Measurements from ENCODE around the gene ZC3H7A. TPM values are rescaled to one million over a fixed set of nuclear protein-coding genes. Genes with fewer than 3 reads are reported as not detected.

Gene ZC3H7A
- total RNA-seq, 2 donors from 2014 or later: 114 to 136 TPM

DNA sequence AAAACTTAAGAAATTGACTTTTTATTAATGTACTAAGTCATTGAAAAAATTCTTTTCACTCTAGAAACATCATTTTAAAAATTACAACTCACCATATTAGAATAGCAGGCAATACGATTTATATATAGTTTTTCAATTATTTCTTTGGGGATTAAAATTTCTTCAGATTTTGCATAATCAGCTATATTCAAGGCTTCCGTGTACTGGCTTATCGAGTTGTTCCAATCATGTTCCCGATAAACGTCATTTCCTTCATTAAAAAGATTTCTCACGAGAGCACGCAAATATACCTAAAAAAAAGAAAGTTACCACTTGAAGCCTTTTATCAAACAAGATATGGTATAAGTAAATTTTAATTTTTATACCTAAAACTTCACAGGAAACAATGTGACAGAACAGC, 18.0 kb downstream of the ZC3H7A start:
- Mint-ChIP-seq H3K36me3 (peaks cover 17% of the 10 kb centered on the region), H3K27me3 (no peaks in the 10 kb centered on the region), H3K4me3 (no peak overlapping the region), H3K4me1 (ENCODE audit: low read depth in 2 of 2) (peaks cover 34 to 39% of the 10 kb centered on the region in 2 donors), H3K9me3 (no peaks in the 10 kb centered on the region), H3K27ac (peak overlapping the region in 1 of 2 donors; percentile 100)
- DNase-seq (ENCODE audit: low spot score) (no peak), ATAC-seq (no peak)

DNA sequence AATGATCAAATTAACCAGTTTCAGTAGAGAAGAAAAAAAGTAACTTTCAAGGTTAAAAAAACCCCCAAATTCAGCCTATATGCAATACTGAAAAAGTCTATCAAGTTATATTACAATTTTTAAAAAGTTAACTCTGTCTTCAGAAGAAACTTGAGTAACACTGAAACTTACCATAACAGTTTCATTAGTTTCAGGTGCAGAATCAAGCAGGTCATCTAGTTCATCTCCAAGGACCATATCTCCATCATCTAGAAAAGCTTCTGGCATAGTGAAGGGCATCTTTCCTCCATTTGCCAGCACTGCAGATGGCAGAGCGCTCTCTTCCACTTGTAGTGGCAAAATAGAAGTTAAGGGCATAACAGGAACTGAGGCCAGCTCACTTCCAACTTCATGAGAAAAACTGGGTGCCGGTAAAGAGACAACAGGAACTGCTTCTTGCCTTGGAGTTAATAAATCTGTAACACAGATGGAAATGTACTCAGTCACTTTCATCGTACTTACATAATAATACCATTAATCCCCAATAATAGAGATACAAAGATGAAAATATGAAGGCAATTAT, 22.9 kb downstream of the ZC3H7A start:
- no peak for DNase-seq (ENCODE audit: low spot score)
- Mint-ChIP-seq H3K27ac (peak overlapping the region; percentile 55 to 59), H3K4me3 (peak overlapping the region; percentile 52), H3K9me3 (no peaks in the 10 kb centered on the region), H3K36me3 (peaks cover 25% of the 10 kb centered on the region), H3K4me1 (ENCODE audit: low read depth in 2 of 2) (peaks cover 6 to 11% of the 10 kb centered on the region in 2 donors), H3K27me3 (no peaks in the 10 kb centered on the region)
- ATAC-seq: no peak

DNA sequence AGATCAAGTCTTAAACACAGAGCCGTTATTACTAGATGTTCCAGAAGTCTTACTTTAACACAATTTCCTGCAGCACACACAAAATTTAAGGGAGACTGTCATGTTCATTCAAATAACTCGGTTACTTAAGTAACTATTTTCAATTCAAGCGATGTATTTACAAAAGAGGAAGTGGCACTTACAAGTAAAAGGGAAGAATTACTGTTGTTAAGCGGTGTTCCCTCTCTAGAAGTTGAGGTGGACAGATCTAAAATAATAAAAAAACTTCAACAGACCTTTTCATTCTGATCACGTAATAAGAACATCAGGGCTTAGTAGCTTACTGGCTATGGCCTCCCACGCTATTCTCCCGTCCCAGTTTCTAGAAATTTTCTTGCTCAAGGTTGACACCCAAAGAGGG, 28.2 kb downstream of the ZC3H7A start:
- no peaks in the 10 kb centered on the region for H3K9me3 Mint-ChIP-seq
- H3K4me1 Mint-ChIP-seq (ENCODE audit: low read depth in 2 of 2): peaks cover 9 to 18% of the 10 kb centered on the region in 2 donors
- peaks cover 24% of the 10 kb centered on the region for H3K36me3 Mint-ChIP-seq
- peak overlapping the region; percentile 46 for H3K4me3 Mint-ChIP-seq
- H3K27ac Mint-ChIP-seq: peak overlapping the region; percentile 58 to 92
- ATAC-seq (no peak), DNase-seq (ENCODE audit: low spot score) (no peak)
- H3K27me3 Mint-ChIP-seq: no peaks in the 10 kb centered on the region

DNA sequence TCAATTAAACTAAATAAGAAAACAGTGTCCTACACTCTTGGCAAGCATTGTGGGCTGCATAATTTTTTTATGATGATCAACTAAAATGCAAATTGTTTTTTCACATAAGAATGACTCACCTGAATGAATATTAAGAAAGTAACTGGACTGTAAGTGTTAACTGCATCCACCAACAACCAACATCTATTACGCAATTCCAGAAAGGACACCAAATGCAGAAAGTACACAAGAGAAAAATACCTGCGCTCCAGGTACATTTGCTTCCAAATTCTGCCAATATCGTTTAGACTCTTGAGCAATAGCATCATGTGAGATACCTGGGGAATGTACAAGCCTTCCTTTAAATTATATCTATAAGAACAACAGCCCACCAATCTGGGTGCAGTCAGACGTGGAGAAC, 34.6 kb downstream of the ZC3H7A start:
- Mint-ChIP-seq H3K36me3 (peaks cover 28% of the 10 kb centered on the region), H3K4me3 (no peak overlapping the region), H3K9me3 (no peaks in the 10 kb centered on the region), H3K27ac (peak overlapping the region; percentile 17 to 66), H3K4me1 (ENCODE audit: low read depth in 2 of 2) (peaks cover 14% of the 10 kb centered on the region in 2 donors), H3K27me3 (no peaks in the 10 kb centered on the region)
- DNase-seq (ENCODE audit: low spot score) (no peak), ATAC-seq (no peak)

DNA sequence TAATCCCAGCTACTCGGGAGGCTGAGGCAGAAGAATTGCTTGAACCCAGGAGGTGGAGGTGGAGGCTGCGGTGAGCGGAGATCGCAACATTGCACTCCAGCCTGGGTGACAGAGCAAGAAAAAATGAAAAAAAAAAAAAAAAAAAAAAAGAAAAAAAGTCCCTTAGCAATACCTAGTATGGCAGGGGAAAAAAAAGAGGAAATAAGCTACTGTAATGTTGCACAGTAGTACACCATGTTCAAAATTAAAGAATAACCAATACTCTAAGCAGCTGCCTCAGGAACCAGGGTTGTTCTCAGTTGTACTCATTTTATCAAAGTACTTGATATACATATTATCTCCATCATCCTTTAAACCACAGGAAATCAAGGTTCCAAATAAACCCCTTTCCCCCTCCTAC, 37.1 kb downstream of the ZC3H7A start:
- no peaks in the 10 kb centered on the region for H3K27me3 Mint-ChIP-seq
- peaks cover 14 to 20% of the 10 kb centered on the region in 2 donors for H3K4me1 Mint-ChIP-seq (ENCODE audit: low read depth in 2 of 2)
- H3K4me3 Mint-ChIP-seq: no peak overlapping the region
- H3K36me3 Mint-ChIP-seq: peaks cover 43% of the 10 kb centered on the region
- DNase-seq (ENCODE audit: low spot score) (no peak), ATAC-seq (no peak)
- peak overlapping the region; percentile 39 to 66 for H3K27ac Mint-ChIP-seq
- no peaks in the 10 kb centered on the region for H3K9me3 Mint-ChIP-seq

DNA sequence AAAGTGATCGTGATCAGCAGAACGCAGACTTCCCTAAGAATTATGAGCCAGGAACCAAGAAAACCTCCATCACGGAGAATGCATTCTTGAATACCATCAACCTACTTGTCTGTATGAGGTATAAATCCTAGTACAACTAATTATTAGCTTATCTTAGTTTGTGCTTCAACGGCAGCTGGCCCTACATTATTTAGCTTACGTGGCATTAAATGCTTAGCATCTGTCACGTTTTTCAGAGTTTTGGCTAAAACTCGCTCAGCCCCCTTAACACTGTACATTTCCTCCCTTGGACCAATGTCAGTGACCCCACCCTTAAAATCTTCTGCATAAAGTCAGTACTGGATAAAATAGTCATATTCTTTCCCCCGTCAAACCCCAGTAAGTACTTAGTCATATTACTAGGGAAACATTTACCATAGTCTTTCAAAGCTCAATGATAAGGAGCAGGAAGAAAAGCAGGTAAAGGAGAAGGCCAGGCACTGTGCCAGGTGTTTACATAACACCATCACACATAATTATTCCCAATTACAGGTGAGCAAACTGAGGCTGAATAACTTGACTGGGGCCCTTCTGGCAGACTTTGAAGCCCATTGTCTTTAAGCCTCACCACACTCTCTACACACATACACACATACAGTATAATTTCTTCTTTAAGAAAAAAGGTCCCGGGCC, 37.8 kb downstream of the ZC3H7A start:
- no peaks in the 10 kb centered on the region for H3K9me3 Mint-ChIP-seq
- H3K36me3 Mint-ChIP-seq: peaks cover 43% of the 10 kb centered on the region
- H3K4me3 Mint-ChIP-seq: no peak overlapping the region
- ATAC-seq: no peak
- no peak for DNase-seq (ENCODE audit: low spot score)
- H3K27ac Mint-ChIP-seq: peak overlapping the region in 1 of 2 donors; percentile 66
- peaks cover 14 to 20% of the 10 kb centered on the region in 2 donors for H3K4me1 Mint-ChIP-seq (ENCODE audit: low read depth in 2 of 2)
- H3K27me3 Mint-ChIP-seq: no peaks in the 10 kb centered on the region

DNA sequence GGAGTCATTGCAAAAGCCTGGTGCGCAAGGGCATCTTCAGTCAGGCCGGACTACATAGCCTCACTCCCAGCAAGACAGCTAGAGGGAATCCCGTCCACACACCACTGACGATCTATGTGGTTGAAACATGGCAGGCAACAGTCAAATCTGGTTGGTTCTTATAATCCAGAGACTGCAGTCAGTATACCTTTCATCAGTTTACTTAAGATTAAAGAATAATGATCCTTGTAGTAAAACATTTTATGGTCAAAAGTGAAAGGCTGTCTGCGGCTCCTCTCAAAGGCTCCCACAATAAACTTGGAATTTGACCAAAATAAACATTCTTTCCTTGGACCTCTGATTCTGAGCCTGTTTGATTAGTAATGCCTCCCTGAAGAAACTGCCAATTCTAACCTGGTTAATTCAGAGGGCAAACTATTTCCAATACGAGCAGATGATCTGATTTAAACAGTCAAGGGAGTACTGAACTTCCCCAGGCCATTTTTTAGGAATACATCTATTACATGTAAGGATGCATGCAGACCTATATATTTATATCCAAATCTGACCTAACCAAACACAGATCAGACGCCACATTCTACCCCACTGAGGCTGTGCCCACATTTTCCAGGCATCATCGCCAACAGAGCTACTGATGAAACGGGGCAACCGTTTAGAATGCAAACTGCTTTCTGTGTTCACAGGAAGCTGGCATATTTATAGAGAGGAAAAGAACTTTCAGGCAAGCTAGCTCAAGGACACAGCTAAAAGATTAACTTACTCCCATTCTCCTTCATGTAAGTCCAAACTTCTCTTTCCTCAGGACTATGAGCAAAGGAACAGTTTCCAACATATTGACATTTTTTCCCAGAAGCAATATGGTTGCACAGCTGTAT, 39.1 kb downstream of the ZC3H7A start:
- no peaks in the 10 kb centered on the region for H3K27me3 Mint-ChIP-seq
- H3K4me1 Mint-ChIP-seq (ENCODE audit: low read depth in 2 of 2): peaks cover 14 to 24% of the 10 kb centered on the region in 2 donors
- H3K4me3 Mint-ChIP-seq: no peak overlapping the region
- no peak overlapping the region for H3K27ac Mint-ChIP-seq
- no peaks in the 10 kb centered on the region for H3K9me3 Mint-ChIP-seq
- DNase-seq (ENCODE audit: low spot score): no peak
- ATAC-seq: no peak
- peaks cover 40% of the 10 kb centered on the region for H3K36me3 Mint-ChIP-seq

DNA sequence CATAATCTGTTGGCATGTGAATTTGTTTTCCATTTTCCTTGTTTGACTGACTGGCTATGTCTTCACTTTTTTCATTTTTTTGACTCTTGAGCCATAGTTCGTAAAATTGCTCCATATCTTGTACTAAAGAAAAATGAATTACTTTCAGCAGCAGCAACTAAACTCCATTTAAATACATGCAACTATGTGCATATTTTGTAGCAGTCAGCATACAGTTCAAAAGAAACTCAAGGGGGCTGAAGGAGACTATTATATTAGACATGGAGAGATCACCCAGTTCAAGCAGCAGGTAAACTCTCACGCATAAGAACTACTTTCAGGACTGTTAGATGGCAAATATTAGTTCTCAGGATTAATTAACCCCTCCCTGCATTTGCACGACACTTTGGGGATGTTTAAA, 40.8 kb downstream of the ZC3H7A start:
- H3K36me3 Mint-ChIP-seq: peaks cover 35% of the 10 kb centered on the region
- H3K27me3 Mint-ChIP-seq: no peaks in the 10 kb centered on the region
- DNase-seq (ENCODE audit: low spot score) (no peak), ATAC-seq (no peak)
- no peaks in the 10 kb centered on the region for H3K9me3 Mint-ChIP-seq
- peaks cover 4 to 22% of the 10 kb centered on the region in 2 donors for H3K4me1 Mint-ChIP-seq (ENCODE audit: low read depth in 2 of 2)
- H3K4me3 Mint-ChIP-seq: no peak overlapping the region
- H3K27ac Mint-ChIP-seq: no peak overlapping the region

DNA sequence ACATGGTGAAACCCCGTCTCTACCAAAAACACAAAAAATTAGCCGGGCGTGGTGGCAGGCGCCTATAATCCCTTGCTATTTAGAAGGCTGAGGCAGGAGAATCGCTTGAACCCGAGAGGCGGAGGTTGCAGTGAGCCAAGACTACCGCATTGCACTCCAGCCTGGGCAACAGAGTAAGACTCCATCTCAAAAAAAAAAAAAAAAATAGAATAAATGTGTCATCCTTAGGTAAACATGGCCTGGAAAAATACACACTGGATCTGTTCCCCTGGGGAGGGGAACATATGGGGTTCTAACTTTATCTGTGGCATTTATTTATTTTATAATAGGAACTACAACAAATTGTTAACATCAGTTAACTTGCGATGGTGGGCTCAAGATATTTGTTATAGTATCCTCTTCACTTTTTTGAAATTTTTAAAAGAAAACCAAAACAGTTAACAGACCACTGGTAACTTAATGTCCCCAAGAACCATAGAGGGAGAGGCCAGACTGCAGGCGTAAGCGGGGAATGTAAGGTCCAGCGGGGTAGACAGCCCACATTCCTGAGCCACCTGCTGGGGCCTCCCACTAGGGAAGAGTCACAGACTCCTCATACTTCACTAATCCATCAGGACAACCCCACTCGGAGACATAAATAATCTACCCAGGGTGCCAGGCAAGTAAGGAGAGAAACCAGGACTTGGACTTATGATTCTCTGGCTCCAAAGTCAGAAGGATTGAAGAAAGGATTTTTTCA, 41.9 kb downstream of the ZC3H7A start:
- Mint-ChIP-seq H3K4me1 (ENCODE audit: low read depth in 2 of 2) (peaks cover under 1 to 17% of the 10 kb centered on the region in 2 donors), H3K27me3 (no peaks in the 10 kb centered on the region), H3K36me3 (peaks cover 37% of the 10 kb centered on the region), H3K4me3 (no peak overlapping the region), H3K9me3 (no peaks in the 10 kb centered on the region), H3K27ac (no peak overlapping the region)
- ATAC-seq: no peak
- DNase-seq (ENCODE audit: low spot score): no peak

DNA sequence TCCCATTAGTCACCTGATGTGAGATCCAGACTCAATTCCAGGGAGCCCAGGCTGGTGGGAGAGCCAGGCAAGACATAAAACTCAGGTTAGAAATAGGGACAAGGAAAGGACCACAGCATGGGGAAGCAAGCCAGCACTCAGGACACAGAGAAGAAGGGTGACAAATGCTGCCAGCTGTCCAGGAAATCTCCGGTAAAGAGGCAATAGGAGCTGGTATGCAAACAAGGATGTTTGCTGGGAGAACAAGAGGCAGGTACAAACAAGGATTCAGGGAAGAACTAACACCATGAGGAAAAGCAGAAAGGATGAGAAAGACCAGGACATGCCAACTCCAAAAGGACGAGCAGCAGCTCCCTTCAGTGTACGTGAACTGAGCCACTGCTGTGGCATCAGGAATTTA, 44.2 kb downstream of the ZC3H7A start:
- DNase-seq (ENCODE audit: low spot score): no peak
- H3K4me3 Mint-ChIP-seq: no peak overlapping the region
- H3K27ac Mint-ChIP-seq: peak overlapping the region in 1 of 2 donors; percentile 21
- H3K27me3 Mint-ChIP-seq: no peaks in the 10 kb centered on the region
- peaks cover 41% of the 10 kb centered on the region for H3K36me3 Mint-ChIP-seq
- peaks cover 0 to 20% of the 10 kb centered on the region in 2 donors for H3K4me1 Mint-ChIP-seq (ENCODE audit: low read depth in 2 of 2)
- no peaks in the 10 kb centered on the region for H3K9me3 Mint-ChIP-seq
- ATAC-seq: no peak

DNA sequence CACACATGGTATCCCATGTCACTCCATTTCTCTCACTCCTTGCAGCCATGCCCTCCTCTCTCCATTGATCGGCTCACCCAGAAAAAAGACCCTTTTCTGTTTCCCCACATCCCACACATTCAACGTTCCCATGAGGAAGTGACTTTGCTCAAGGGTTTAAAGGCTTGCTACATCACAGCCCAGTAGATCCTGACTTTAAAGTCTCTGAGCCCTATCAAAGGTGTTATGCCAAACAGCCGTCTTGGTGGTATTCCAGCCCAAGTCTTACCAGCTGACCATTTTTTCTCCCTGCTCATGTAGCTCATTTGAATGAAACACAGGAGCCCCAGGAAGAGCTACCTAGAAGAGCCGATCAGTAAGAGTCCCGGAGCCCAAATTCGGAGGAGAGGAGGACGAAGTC, 47.0 kb downstream of the ZC3H7A start:
- H3K27ac Mint-ChIP-seq: peak overlapping the region in 1 of 2 donors; percentile 46

DNA sequence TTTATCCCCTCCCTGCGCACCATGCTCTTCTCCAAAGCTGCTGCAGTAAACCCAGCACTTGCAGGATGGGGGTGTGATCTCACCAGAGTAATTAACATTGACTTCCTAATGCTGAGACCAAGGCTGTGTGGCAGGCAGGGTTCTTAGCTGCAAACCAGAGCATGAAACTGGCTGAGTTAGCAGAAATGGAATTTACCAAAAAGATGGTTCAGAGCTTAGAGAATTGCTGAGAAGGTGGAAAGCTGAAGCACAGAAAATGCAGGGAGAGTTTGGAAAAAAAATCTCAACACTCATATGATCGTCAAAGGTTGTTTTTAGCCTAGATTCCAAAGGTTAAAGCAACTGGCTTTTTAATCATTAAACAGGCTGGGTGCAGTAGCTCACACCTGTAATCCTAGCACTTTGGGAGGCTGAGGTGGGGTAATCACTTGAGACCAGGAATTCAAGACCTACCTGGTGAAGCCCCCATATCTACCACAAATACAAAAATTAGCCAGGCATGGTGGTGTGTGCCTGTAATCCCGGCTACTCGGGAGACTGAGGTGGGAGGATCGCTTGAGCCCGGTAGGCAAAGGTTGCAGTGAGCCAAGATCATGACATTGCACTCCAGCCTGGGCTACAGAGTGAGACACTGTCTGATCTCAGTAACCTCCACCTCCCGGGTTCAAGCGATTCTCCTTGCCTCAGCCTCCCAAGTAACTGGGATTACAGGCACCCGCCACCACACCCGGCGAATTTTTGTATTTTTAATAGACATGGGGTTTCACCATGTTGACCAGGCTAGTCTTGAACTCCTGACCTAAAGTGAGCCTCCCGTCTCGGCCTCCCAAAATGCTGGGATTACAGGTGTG, 48.4 kb downstream of the ZC3H7A start:
- ATAC-seq (no peak), DNase-seq (ENCODE audit: low spot score) (no peak)
- peaks cover 26% of the 10 kb centered on the region for H3K36me3 Mint-ChIP-seq
- peaks cover 12 to 23% of the 10 kb centered on the region in 2 donors for H3K4me1 Mint-ChIP-seq (ENCODE audit: low read depth in 2 of 2)
- H3K27me3 Mint-ChIP-seq: no peaks in the 10 kb centered on the region
- peak overlapping the region in 1 of 2 donors; percentile 29 for H3K27ac Mint-ChIP-seq
- no peaks in the 10 kb centered on the region for H3K9me3 Mint-ChIP-seq
- H3K4me3 Mint-ChIP-seq: no peak overlapping the region

More for the DNA sequence above, 47.0 kb downstream of the ZC3H7A start:
- Mint-ChIP-seq H3K9me3 (no peaks in the 10 kb centered on the region), H3K4me3 (no peak overlapping the region), H3K36me3 (peaks cover 27% of the 10 kb centered on the region), H3K27me3 (no peaks in the 10 kb centered on the region), H3K4me1 (ENCODE audit: low read depth in 2 of 2) (peaks cover 0 to 13% of the 10 kb centered on the region in 2 donors)
- ATAC-seq: no peak
- DNase-seq (ENCODE audit: low spot score): no peak

All from natural killer cell treated with Interleukin-12 subunit alpha and Interleukin-12 subunit beta and Interleukin-15 and Interleukin-18, amount 100 ng/mL, for 72 hours (primary cell).